ENCODE results near the gene TEKT2. TPM values are rescaled to one million over a fixed set of nuclear protein-coding genes. Genes with fewer than 3 reads are reported as not detected.

TEKT2 gene
- total and polyA plus RNA-seq, 2 of the 8 experiments (the other 6 are each of a cell fraction or from before 2014, with no cell fraction given) = 1.6 to 1.7 TPM

- TF ChIP-seq, protein P1, sequence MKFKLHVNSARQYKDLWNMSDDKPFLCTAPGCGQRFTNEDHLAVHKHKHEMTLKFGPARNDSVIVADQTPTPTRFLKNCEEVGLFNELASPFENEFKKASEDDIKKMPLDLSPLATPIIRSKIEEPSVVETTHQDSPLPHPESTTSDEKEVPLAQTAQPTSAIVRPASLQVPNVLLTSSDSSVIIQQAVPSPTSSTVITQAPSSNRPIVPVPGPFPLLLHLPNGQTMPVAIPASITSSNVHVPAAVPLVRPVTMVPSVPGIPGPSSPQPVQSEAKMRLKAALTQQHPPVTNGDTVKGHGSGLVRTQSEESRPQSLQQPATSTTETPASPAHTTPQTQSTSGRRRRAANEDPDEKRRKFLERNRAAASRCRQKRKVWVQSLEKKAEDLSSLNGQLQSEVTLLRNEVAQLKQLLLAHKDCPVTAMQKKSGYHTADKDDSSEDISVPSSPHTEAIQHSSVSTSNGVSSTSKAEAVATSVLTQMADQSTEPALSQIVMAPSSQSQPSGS (IDR thresholded peaks at IDR 0.05; ENCODE audit: low read length) = no peak
- TF ChIP-seq SUZ12 (IDR thresholded peaks at IDR 0.05; ENCODE audit: low read length) = no peak
- TF ChIP-seq EGR1 (IDR thresholded peaks at IDR 0.05; ENCODE audit: borderline replicate concordance, low read depth, low read length) = no peak
These were observed 48.7 kb upstream of the TEKT2 start (continued) for GRCh38 chr1:36035154-36035553.
